Uterus (tissue), 2 donors: ENCODE measurements around the gene MTHFSD.

Source experiments
- CTCF ChIP-seq, 4 experiments: fragments of 200-600 bp in 2 of 4; fragments of 450-650 bp in 2 of 4; sonication (generic) in 2 of 4; IDR thresholded peaks; one replicate each; pipeline ENCODE4 v1.5.1; 2016 to 2019; ENCODE audit warnings: antibody characterized with exemption in 4 of 4, mild to moderate bottlenecking in 2 of 4, moderate library complexity in 1 of 4
- POLR2A ChIP-seq, 2 donors: fragments of 450-650 bp; IDR thresholded peaks; one replicate each; pipeline ENCODE4 v1.6.1; 2016; ENCODE audit warnings: antibody characterized with exemption in 2 of 2, mild to moderate bottlenecking in 1 of 2, moderate library complexity in 1 of 2

GRCh38 chr16:86509759-86510464, 45.1 kb downstream of the MTHFSD start:
- TF ChIP-seq CTCF (IDR thresholded peaks at IDR 0.05), result no peak
- no peak for TF ChIP-seq POLR2A (IDR thresholded peaks at IDR 0.05)
